Right lobe of liver (tissue), 6 donors: ENCODE results near the gene ASB15. TPM values are rescaled to one million over a fixed set of nuclear protein-coding genes. Genes with fewer than 3 reads are reported as not detected.
A peak's percentile ranks its signal among the peaks of the same experiment; 100 is the strongest.
"Not testable (repeated sequence)": the region's sequence is repeated elsewhere in the genome, so short reads cannot be mapped to it uniquely, and the experiment has no call there.

Source experiments
- ATAC-seq, 4 donors: fragments of 200-7000 bp; cut with Tn5 transposase; one replicate each; pipeline ENCODE4 v1.9.1; 2020; ENCODE audit warnings: mild to moderate bottlenecking in 4 of 4, moderate library complexity in 4 of 4
- DNase-seq, 3 donors: peaks; one replicate each; pipeline ENCODE4 v3.0.0-alpha.2; 2020
- H3K27ac ChIP-seq, 3 donors: fragments of 200-600 bp; one replicate each; pipeline ENCODE4 v1.8.0; 2022
- H3K27me3 ChIP-seq, 2 donors: fragments of 200-600 bp; one replicate each; pipeline ENCODE4 v1.8.0; 2022
- H3K36me3 ChIP-seq, 4 donors: fragments of 200-600 bp; sonication (generic) in 1 of 4; one replicate each; pipeline versions ENCODE4 v1.5.1 to v1.8.0; 2017 to 2022; ENCODE audit warnings: control low read depth in 1 of 4
- H3K4me1 ChIP-seq, 4 donors: fragments of 200-600 bp; sonication (generic) in 1 of 4; one replicate each; pipeline versions ENCODE4 v1.5.1 to v1.8.0; 2017 to 2022; ENCODE audit warnings: control low read depth in 1 of 4
- H3K4me3 ChIP-seq, 3 donors: fragments of 200-600 bp; one replicate each; pipeline ENCODE4 v1.8.0; 2022
- H3K9me3 ChIP-seq, 4 donors: fragments of 200-600 bp; sonication (generic) in 1 of 4; one replicate each; pipeline versions ENCODE4 v1.5.1 to v1.8.0; 2017 to 2022; ENCODE audit warnings: control low read depth in 1 of 4
- CTCF ChIP-seq, 4 donors: fragments of 200-600 bp in 3 of 4; fragments of 450-650 bp in 1 of 4; IDR thresholded peaks; one replicate each; pipeline versions ENCODE4 v1.5.1 to v1.8.0; 2016 to 2022; ENCODE audit warnings: antibody characterized with exemption in 4 of 4, mild to moderate bottlenecking in 2 of 4
- POLR2A ChIP-seq: fragments of 450-650 bp; IDR thresholded peaks from one replicate; pipeline ENCODE4 v1.6.1; 2017; ENCODE audit warnings: antibody characterized with exemption, mild to moderate bottlenecking
- WGBS: methylation state at CpG from one replicate; pipeline ENCODE4 v1.1.6; 2018; ENCODE audit warnings: low coverage, low lambda C conversion rate; ENCODE audit not compliant: insufficient coverage; ENCODE audit errors: missing lambda C conversion rate; 5-methylcytosine and 5-hydroxymethylcytosine counted together
- intact Hi-C, 2 donors: fragments of 100-400 bp; cut with DNase I; formaldehyde crosslinking; loops; one replicate each; pipeline versions ENCODE4 v1.11.2 to v1.14.1; 2022
- total RNA-seq, 6 experiments: library from RNA; depleted of rRNA in 2 of 6; stranded (reverse); fragments of >200 nt in 2 of 6; fragmentation: NEBNext Ultra II Directional in 3 of 6; extraction: Animal tissue kit (Norgen Biotek cat#: 25700) in 3 of 6; gene quantifications; one replicate each; pipeline versions ENCODE4 v1.1.0 to v1.2.4, GENCODE V29; 2016 to 2023
- donor health status: DM: no; HTN: yes; CAD: no.
- donor health status: DM: no; HTN: no; CAD: no.
- donor health status: DM: no; HTN: no; CAD: no.
- donor health status: DM: no; HTN: yes; CAD: no.
- donor health status: DM: no; HTN: yes; CAD: no.

ASB15 gene
- total RNA-seq, 6 experiments from 2014 or later = not detected

- ATAC-seq (no peak), DNase-seq (no peak)
- Histone ChIP-seq H3K36me3 (no peaks in the 10 kb centered on the region), H3K9me3 (no peaks in the 10 kb centered on the region), H3K4me1 (peaks cover 0 to 3% (median 0%) of the 10 kb centered on the region in 4 donors), H3K4me3 (no peak overlapping the region), H3K27ac (no peak overlapping the region), H3K27me3 (no peaks in the 10 kb centered on the region)
- WGBS = 100% methylated on average over 2 of the region's 2 CpGs
- intact Hi-C loops = no loop called here
- TF ChIP-seq CTCF (IDR thresholded peaks at IDR 0.05) = no peak
- TF ChIP-seq POLR2A = no peak
Observed at GRCh38 chr7:123627851-123628250, 26.2 kb downstream of the ASB15 start.

GRCh38 chr7:123628829-123629228, 27.2 kb downstream of the ASB15 start:
- no peaks in the 10 kb centered on the region for H3K9me3 ChIP-seq
- 90% methylated on average over 5 of the region's 5 CpGs for WGBS
- TF ChIP-seq POLR2A = no peak
- ATAC-seq = no peak
- no peaks in the 10 kb centered on the region for H3K27me3 ChIP-seq
- H3K27ac ChIP-seq = no peak overlapping the region
- intact Hi-C loops = no loop called here
- H3K4me1 ChIP-seq = no peaks in the 10 kb centered on the region
- no peak for DNase-seq
- H3K4me3 ChIP-seq = no peak overlapping the region
- no peaks in the 10 kb centered on the region for H3K36me3 ChIP-seq

GRCh38 chr7:123629281-123629680, 27.7 kb downstream of the ASB15 start:
- no peak for ATAC-seq

GRCh38 chr7:123632808-123633207, 31.2 kb downstream of the ASB15 start:
- Histone ChIP-seq H3K4me3 (no peak overlapping the region), H3K27ac (no peak overlapping the region), H3K4me1 (no peaks in the 10 kb centered on the region), H3K9me3 (no peaks in the 10 kb centered on the region), H3K27me3 (no peaks in the 10 kb centered on the region), H3K36me3 (no peaks in the 10 kb centered on the region)
- ATAC-seq (no peak), DNase-seq (no peak)
- WGBS = 71% methylated on average over 2 of the region's 2 CpGs
- intact Hi-C loops = loop anchor here in 1 of 2 donors (10.0 kb wide), 1 partner anchor 232 kb away; no protein-coding TSS in a partner anchor
- TF ChIP-seq POLR2A = no peak

More at GRCh38 chr7:123629281-123629680, 27.7 kb downstream of the ASB15 start:
- H3K4me1 ChIP-seq = no peaks in the 10 kb centered on the region
- intact Hi-C loops = no loop called here
- no peak for DNase-seq
- TF ChIP-seq POLR2A = no peak
- no peak for TF ChIP-seq CTCF (IDR thresholded peaks at IDR 0.05)
- H3K9me3 ChIP-seq = no peaks in the 10 kb centered on the region
- H3K4me3 ChIP-seq = no peak overlapping the region
- no peaks in the 10 kb centered on the region for H3K36me3 ChIP-seq
- no peaks in the 10 kb centered on the region for H3K27me3 ChIP-seq
- 82% methylated on average over 1 of the region's 1 CpG for WGBS
- H3K27ac ChIP-seq = no peak overlapping the region

- intact Hi-C loops = loop anchor here in 1 of 2 donors (10.0 kb wide), 1 partner anchor 231 kb away; no protein-coding TSS in a partner anchor
- Histone ChIP-seq H3K27me3 (no peaks in the 10 kb centered on the region), H3K4me1 (no peaks in the 10 kb centered on the region), H3K36me3 (no peaks in the 10 kb centered on the region), H3K9me3 (no peaks in the 10 kb centered on the region), H3K27ac (no peak overlapping the region), H3K4me3 (no peak overlapping the region)
- ATAC-seq (peak; percentile 27 to 70 (median 40)), DNase-seq (no peak)
- 74% methylated on average over 7 of the region's 7 CpGs for WGBS
- TF ChIP-seq POLR2A (no peak), CTCF (IDR thresholded peaks at IDR 0.05) (no peak)
Observed at GRCh38 chr7:123633553-123633952, 31.9 kb downstream of the ASB15 start.

- intact Hi-C loops = loop anchor here in 1 of 2 donors (10.0 kb wide), 1 partner anchor 231 kb away; no protein-coding TSS in a partner anchor
- not testable (repeated sequence) for ATAC-seq, H3K9me3 ChIP-seq, H3K36me3 ChIP-seq, DNase-seq, H3K4me1 ChIP-seq, H3K27ac ChIP-seq, H3K27me3 ChIP-seq, H3K4me3 ChIP-seq
- 63% methylated on average over 2 of the region's 2 CpGs for WGBS
Observed at GRCh38 chr7:123634011-123634573, 32.5 kb downstream of the ASB15 start.
